ENCODE measurements around the gene FBL. TPM values are rescaled to one million over a fixed set of nuclear protein-coding genes. Genes with fewer than 3 reads are reported as not detected.

The FBL gene
- total and polyA plus RNA-seq, 2 of the 13 experiments (the other 11 are each of a cell fraction or from before 2014, with no cell fraction given) = 153 to 468 TPM

DNA sequence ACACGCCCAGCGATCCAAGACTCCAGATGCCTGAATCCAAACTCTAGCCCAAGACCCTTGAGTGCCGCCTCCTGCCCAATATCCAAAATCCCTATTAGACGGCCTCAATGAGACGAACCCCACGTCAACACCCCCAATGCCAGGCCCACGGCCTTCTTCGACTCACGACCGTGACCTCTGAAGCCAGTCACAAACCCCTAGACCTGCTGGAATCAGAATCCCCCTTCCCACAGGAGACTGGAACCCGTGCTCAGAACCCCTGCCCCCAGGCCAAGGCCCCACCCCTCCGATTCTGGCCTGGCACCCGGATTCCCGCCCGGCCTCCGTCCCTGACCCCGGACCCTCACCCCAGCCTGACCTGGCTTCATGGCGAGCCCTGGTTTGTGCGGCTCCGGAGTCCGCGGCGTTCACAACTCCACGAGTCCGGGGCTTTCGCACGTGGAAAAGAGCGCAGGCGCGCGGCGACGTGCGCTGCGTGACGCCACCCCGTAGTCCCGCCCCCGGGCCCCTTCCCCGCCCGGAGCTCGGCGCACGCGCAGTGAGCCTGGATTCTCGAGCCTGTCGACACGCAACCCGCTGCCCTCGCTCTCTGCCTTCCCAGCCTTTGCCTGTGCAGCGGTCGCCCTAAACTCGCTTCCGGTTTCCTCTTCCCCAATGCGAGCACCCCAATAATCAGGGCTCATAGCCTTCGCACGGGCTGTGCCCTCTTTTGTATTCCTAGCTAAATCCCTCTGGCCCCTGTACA, at the start of gene FBL (continued):
- TF ChIP-seq ZNF367 (CRISPR knock-in tag; IDR thresholded peaks at IDR 0.05; ENCODE audit: borderline replicate concordance) (peak; percentile 23; the same call in 1 of the 2 replicates), MEIS1 (CRISPR knock-in tag; IDR thresholded peaks at IDR 0.05; ENCODE audit: borderline replicate concordance) (no peak), TCF7L2 (IDR thresholded peaks at IDR 0.05; ENCODE audit: low read depth, low read length) (no peak), SP1 (IDR thresholded peaks at IDR 0.05) (no peak), SP1 (CRISPR knock-in tag; IDR thresholded peaks at IDR 0.05) (peak; percentile 63), ZNF160 (CRISPR knock-in tag; IDR thresholded peaks at IDR 0.05) (0 out of 2 replicates have a peak, but pooled peaks have one; percentile 41), ZNF138 (CRISPR knock-in tag; IDR thresholded peaks at IDR 0.05; ENCODE audit: low read depth) (no peak), ARID2 (CRISPR knock-in tag; IDR thresholded peaks at IDR 0.05; ENCODE audit: borderline replicate concordance) (no peak), KMT2B (CRISPR knock-in tag; IDR thresholded peaks at IDR 0.05) (peak; percentile 74), HOXD1 (CRISPR knock-in tag; IDR thresholded peaks at IDR 0.05) (no peak), ZSCAN20 (CRISPR knock-in tag; IDR thresholded peaks at IDR 0.05; ENCODE audit: borderline replicate concordance) (peak; percentile 82; the same call in 1 of the 2 replicates), ZNF33A (CRISPR knock-in tag; IDR thresholded peaks at IDR 0.05; ENCODE audit: borderline replicate concordance) (no peak), MYC (CRISPR knock-in tag; IDR thresholded peaks at IDR 0.05; ENCODE audit: borderline replicate concordance) (peak; percentile 94), RORA (CRISPR knock-in tag; IDR thresholded peaks at IDR 0.05) (no peak), CCDC6 (CRISPR knock-in tag; IDR thresholded peaks at IDR 0.05) (peak; percentile 64; the same call in 1 of the 2 replicates)
- TF ChIP-seq, protein P1, sequence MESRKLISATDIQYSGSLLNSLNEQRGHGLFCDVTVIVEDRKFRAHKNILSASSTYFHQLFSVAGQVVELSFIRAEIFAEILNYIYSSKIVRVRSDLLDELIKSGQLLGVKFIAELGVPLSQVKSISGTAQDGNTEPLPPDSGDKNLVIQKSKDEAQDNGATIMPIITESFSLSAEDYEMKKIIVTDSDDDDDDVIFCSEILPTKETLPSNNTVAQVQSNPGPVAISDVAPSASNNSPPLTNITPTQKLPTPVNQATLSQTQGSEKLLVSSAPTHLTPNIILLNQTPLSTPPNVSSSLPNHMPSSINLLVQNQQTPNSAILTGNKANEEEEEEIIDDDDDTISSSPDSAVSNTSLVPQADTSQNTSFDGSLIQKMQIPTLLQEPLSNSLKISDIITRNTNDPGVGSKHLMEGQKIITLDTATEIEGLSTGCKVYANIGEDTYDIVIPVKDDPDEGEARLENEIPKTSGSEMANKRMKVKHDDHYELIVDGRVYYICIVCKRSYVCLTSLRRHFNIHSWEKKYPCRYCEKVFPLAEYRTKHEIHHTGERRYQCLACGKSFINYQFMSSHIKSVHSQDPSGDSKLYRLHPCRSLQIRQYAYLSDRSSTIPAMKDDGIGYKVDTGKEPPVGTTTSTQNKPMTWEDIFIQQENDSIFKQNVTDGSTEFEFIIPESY (CRISPR knock-in tag; IDR thresholded peaks at IDR 0.05) = no peak
- TF ChIP-seq, protein P2, sequence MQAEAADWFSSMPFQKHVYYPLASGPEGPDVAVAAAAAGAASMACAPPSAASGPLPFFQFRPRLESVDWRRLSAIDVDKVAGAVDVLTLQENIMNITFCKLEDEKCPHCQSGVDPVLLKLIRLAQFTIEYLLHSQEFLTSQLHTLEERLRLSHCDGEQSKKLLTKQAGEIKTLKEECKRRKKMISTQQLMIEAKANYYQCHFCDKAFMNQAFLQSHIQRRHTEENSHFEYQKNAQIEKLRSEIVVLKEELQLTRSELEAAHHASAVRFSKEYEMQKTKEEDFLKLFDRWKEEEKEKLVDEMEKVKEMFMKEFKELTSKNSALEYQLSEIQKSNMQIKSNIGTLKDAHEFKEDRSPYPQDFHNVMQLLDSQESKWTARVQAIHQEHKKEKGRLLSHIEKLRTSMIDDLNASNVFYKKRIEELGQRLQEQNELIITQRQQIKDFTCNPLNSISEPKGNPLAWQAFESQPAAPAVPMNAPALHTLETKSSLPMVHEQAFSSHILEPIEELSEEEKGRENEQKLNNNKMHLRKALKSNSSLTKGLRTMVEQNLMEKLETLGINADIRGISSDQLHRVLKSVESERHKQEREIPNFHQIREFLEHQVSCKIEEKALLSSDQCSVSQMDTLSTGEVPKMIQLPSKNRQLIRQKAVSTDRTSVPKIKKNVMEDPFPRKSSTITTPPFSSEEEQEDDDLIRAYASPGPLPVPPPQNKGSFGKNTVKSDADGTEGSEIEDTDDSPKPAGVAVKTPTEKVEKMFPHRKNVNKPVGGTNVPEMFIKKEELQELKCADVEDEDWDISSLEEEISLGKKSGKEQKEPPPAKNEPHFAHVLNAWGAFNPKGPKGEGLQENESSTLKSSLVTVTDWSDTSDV (CRISPR knock-in tag; IDR thresholded peaks at IDR 0.05) = no peak
- TF ChIP-seq, protein P3, sequence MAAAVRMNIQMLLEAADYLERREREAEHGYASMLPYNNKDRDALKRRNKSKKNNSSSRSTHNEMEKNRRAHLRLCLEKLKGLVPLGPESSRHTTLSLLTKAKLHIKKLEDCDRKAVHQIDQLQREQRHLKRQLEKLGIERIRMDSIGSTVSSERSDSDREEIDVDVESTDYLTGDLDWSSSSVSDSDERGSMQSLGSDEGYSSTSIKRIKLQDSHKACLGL (CRISPR knock-in tag; IDR thresholded peaks at IDR 0.05) = peak; percentile 85
- TF ChIP-seq, protein P4, sequence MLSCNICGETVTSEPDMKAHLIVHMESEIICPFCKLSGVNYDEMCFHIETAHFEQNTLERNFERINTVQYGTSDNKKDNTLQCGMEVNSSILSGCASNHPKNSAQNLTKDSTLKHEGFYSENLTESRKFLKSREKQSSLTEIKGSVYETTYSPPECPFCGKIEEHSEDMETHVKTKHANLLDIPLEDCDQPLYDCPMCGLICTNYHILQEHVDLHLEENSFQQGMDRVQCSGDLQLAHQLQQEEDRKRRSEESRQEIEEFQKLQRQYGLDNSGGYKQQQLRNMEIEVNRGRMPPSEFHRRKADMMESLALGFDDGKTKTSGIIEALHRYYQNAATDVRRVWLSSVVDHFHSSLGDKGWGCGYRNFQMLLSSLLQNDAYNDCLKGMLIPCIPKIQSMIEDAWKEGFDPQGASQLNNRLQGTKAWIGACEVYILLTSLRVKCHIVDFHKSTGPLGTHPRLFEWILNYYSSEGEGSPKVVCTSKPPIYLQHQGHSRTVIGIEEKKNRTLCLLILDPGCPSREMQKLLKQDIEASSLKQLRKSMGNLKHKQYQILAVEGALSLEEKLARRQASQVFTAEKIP (CRISPR knock-in tag; IDR thresholded peaks at IDR 0.05; ENCODE audit: borderline replicate concordance) = no peak
